Measurements from ENCODE around the gene DIP2C.

Gene DIP2C

GRCh38 chr10:689452-690371 is at the start of gene DIP2C:
Gene DIP2C, minus strand, starts transcription at chr10:689668. Its CDS starts 90 bp downstream, at chr10:689578.
- H3K27ac ChIP-seq, result peak within 1 kb of the TSS; percentile 46
- TF ChIP-seq CTCF (conservative IDR thresholded peaks at IDR 0.05) (no peak), ZFX (IDR thresholded peaks at IDR 0.05) (peak; percentile 5; the same call in 1 of the 2 replicates)

- TF ChIP-seq ZFX (IDR thresholded peaks at IDR 0.05), result no peak
- TF ChIP-seq CTCF (conservative IDR thresholded peaks at IDR 0.05), result no peak
These were observed 45.0 kb upstream of the DIP2C start for GRCh38 chr10:734481-734880.

GRCh38 chr10:733086-733485 is 43.6 kb upstream of the DIP2C start:
- TF ChIP-seq CTCF (conservative IDR thresholded peaks at IDR 0.05) (no peak), ZFX (IDR thresholded peaks at IDR 0.05) (no peak)
- no peak overlapping the region for H3K27ac ChIP-seq

More at GRCh38 chr10:734481-734880, 45.0 kb upstream of the DIP2C start:
- H3K27ac ChIP-seq, result no peak overlapping the region

GRCh38 chr10:729213-729612 is 39.7 kb upstream of the DIP2C start:
- H3K27ac ChIP-seq, result no peak overlapping the region
- TF ChIP-seq ZFX (IDR thresholded peaks at IDR 0.05) (no peak), CTCF (conservative IDR thresholded peaks at IDR 0.05) (no peak)

- H3K27ac ChIP-seq, result no peak overlapping the region
- no peak for TF ChIP-seq ZFX (IDR thresholded peaks at IDR 0.05)
- TF ChIP-seq CTCF (conservative IDR thresholded peaks at IDR 0.05), result no peak
These were observed 39.1 kb upstream of the DIP2C start for GRCh38 chr10:728603-729002.

- TF ChIP-seq CTCF (conservative IDR thresholded peaks at IDR 0.05) (no peak), ZFX (IDR thresholded peaks at IDR 0.05) (no peak)
- H3K27ac ChIP-seq, result no peak overlapping the region
These were observed 37.8 kb upstream of the DIP2C start for GRCh38 chr10:727162-727790.

GRCh38 chr10:725786-726185 is 36.3 kb upstream of the DIP2C start:
- H3K27ac ChIP-seq, result no peak overlapping the region
- TF ChIP-seq CTCF (conservative IDR thresholded peaks at IDR 0.05), result no peak
- TF ChIP-seq ZFX (IDR thresholded peaks at IDR 0.05), result no peak
